B cell (primary cell): Measurements from ENCODE around the gene DAB2IP. TPM values are rescaled to one million over a fixed set of nuclear protein-coding genes. Genes with fewer than 3 reads are reported as not detected.

ENCODE experiments used
- ATAC-seq: fragments of 200-7000 bp; cut with Tn5 transposase; one replicate; pipeline ENCODE4 v1.10.0; 2021; ENCODE audit warnings: low read depth, mild to moderate bottlenecking, moderate number of reproducible peaks, moderate library complexity
- CTCF ChIA-PET: fragments of 350-600 bp; sonication (Branson Sonifier 250); formaldehyde crosslinking; loops from one replicate; lab custom pipeline; 2021; ENCODE audit warnings: antibody characterized with exemption, inconsistent platforms; lab: Charles Lee
- POLR2A ChIA-PET: fragments of 350-600 bp; sonication (Branson Sonifier 250); formaldehyde crosslinking; loops from one replicate; lab custom pipeline; 2021; ENCODE audit warnings: antibody characterized with exemption; lab: Charles Lee
- DNase-seq: peaks from one replicate; pipeline ENCODE4 v3.0.0; 2013
- H2AFZ ChIP-seq: 2 replicates; pipeline ENCODE4 v1.6.1; 2012; ENCODE audit warnings: mild to moderate bottlenecking, low read depth, low read length; ENCODE audit not compliant: insufficient read depth, poor library complexity, severe bottlenecking
- H3K27ac ChIP-seq, 2 donors: 1 replicate in 1 of 2; 2 replicates in 1 of 2; pipeline ENCODE4 v1.5.1; 2012 to 2013; ENCODE audit warnings: low read length in 2 of 2, mild to moderate bottlenecking in 2 of 2, moderate library complexity in 1 of 2
- H3K27me3 ChIP-seq, 4 experiments: fragments of 200-600 bp in 1 of 4; sonication (generic) in 1 of 4; replicated peaks in 1 of 4; 1 replicate in 2 of 4; 2 replicates in 2 of 4; pipeline versions ENCODE4 v1.6.1 to v1.7.0; 2013 to 2016; ENCODE audit warnings: low read length in 3 of 4, mild to moderate bottlenecking in 2 of 4, mixed read lengths in 1 of 4, moderate library complexity in 1 of 4; ENCODE audit not compliant: insufficient read depth in 4 of 4, control insufficient read depth in 3 of 4; ENCODE audit errors: control extremely low read depth in 1 of 4
- H3K36me3 ChIP-seq, 2 experiments: replicated peaks in 1 of 2; 1 replicate in 1 of 2; 2 replicates in 1 of 2; pipeline versions ENCODE4 v1.6.1 to v1.7.1; 2013; ENCODE audit warnings: low read length in 1 of 2; ENCODE audit not compliant: insufficient read depth in 2 of 2, control insufficient read depth in 1 of 2; ENCODE audit errors: control extremely low read depth in 1 of 2, extremely low read depth in 1 of 2
- H3K4me1 ChIP-seq, 2 donors: fragments of 200-600 bp in 1 of 2; sonication (generic) in 1 of 2; 1 replicate in 1 of 2; 2 replicates in 1 of 2; pipeline versions ENCODE4 v1.5.1 to v1.6.1; 2013 to 2017; ENCODE audit warnings: low read length in 2 of 2; ENCODE audit not compliant: control insufficient read depth in 2 of 2, insufficient read depth in 2 of 2
- H3K4me2 ChIP-seq: replicated peaks from 2 replicates; pipeline ENCODE3; 2012; ENCODE audit warnings: mild to moderate bottlenecking, low read depth, low read length; ENCODE audit not compliant: poor library complexity, severe bottlenecking
- H3K4me3 ChIP-seq, 5 experiments: fragments of 200-600 bp in 1 of 5; sonication (generic) in 1 of 5; 1 replicate in 3 of 5; 2 replicates in 2 of 5; pipeline versions ENCODE4 v1.5.1 to v1.7.0; 2011 to 2016; ENCODE audit warnings: low read length in 4 of 5, mild to moderate bottlenecking in 4 of 5, low read depth in 2 of 5, control low read depth in 1 of 5, moderate library complexity in 1 of 5; ENCODE audit not compliant: insufficient read depth in 1 of 5; ENCODE audit errors: control extremely low read depth in 1 of 5, extremely low read depth in 1 of 5
- H3K79me2 ChIP-seq: fragments of 200-600 bp; sonication (generic); one replicate; pipeline ENCODE4 v1.6.0; 2016; ENCODE audit warnings: low read length; ENCODE audit not compliant: control insufficient read depth, insufficient read depth
- H3K9ac ChIP-seq: fragments of 200-600 bp; sonication (generic); 2 replicates; pipeline ENCODE4 v1.6.1; 2017; ENCODE audit warnings: mild to moderate bottlenecking, low read length, moderate library complexity
- H3K9me3 ChIP-seq, 3 donors: one replicate each; pipeline versions ENCODE4 v1.6.1 to v1.7.1; 2013; ENCODE audit warnings: low read length in 2 of 3; ENCODE audit not compliant: control insufficient read depth in 2 of 3, insufficient read depth in 1 of 3; ENCODE audit errors: control extremely low read depth in 1 of 3
- H4K20me1 ChIP-seq: 2 replicates; pipeline ENCODE4 v1.6.0; 2012; ENCODE audit warnings: mild to moderate bottlenecking, low read length; ENCODE audit not compliant: insufficient read depth, control insufficient read depth, poor library complexity, severe bottlenecking
- H3K27ac Mint-ChIP-seq: one replicate; pipeline ENCODE4 v1.8.0; 2021; ENCODE audit warnings: mixed read lengths
- H3K27me3 Mint-ChIP-seq: one replicate; pipeline ENCODE4 v1.8.0; 2021; ENCODE audit warnings: mixed read lengths
- H3K4me1 Mint-ChIP-seq: one replicate; pipeline ENCODE4 v1.8.0; 2021; ENCODE audit warnings: mixed read lengths
- H3K4me3 Mint-ChIP-seq: one replicate; pipeline ENCODE4 v1.8.0; 2021; ENCODE audit warnings: mixed read lengths
- H3K9me3 Mint-ChIP-seq: one replicate; pipeline ENCODE4 v1.8.0; 2022; ENCODE audit warnings: mixed read lengths; ENCODE audit not compliant: insufficient read depth
- EZH2 ChIP-seq: IDR thresholded peaks from 2 replicates; pipeline ENCODE4 v1.6.1; 2012; ENCODE audit warnings: borderline replicate concordance, low read depth, mild to moderate bottlenecking, moderate library complexity, low read length; ENCODE audit not compliant: insufficient read depth, poor library complexity, severe bottlenecking
- WGBS: methylation state at CpG from one replicate; pipeline ENCODE4 v1.1.5; 2013; ENCODE audit warnings: missing lambda C conversion rate; ENCODE audit not compliant: insufficient coverage; 5-methylcytosine and 5-hydroxymethylcytosine counted together
- intact Hi-C: fragments of 100-400 bp; cut with micrococcal nuclease; formaldehyde crosslinking; loops from one replicate; pipeline ENCODE4 v1.10.0; 2022
- polyA plus RNA-seq: library from polyadenylated mRNA; depleted of rRNA; stranded (reverse); fragments of >200 nt; gene quantifications from 2 replicates; pipeline ENCODE4 v1.2.3, GENCODE V29; 2012
- total RNA-seq, 2 donors: library from RNA; stranded (reverse); fragments of 120-200 nt in 1 of 2; gene quantifications; 1 replicate in 1 of 2; 2 replicates in 1 of 2; pipeline versions ENCODE4 v1.2.3 to v1.2.4, GENCODE V29; 2013 to 2022
- TF ChIP-seq, protein P1 (sequence below): fragments of 200-600 bp; IDR thresholded peaks from one replicate; pipeline ENCODE4 v1.8.0; 2022; ENCODE audit warnings: antibody characterized with exemption, mild to moderate bottlenecking

DAB2IP gene
- total and polyA plus RNA-seq, 2 donors (not counting 1 experiment from before 2014, with no cell fraction given), result 1.1 to 3.9 TPM

GRCh38 chr9:121625590-121625989 is 25.8 kb upstream of the DAB2IP start:
- Histone ChIP-seq H3K9me3 (peaks cover 0 to 2% (median 0%) of the 10 kb centered on the region in 3 donors), H3K27ac (no peak overlapping the region), H3K79me2 (no peaks in the 10 kb centered on the region), H3K27me3 (peaks cover 0 to 4% (median 0%) of the 10 kb centered on the region in 4 experiments), H4K20me1 (no peaks in the 10 kb centered on the region), H3K36me3 (no peaks in the 10 kb centered on the region), H2AFZ (no peak overlapping the region), H3K4me1 (no peaks in the 10 kb centered on the region), H3K4me2 (no peak overlapping the region), H3K9ac (no peak overlapping the region), H3K4me3 (no peak overlapping the region)
- no peak for TF ChIP-seq EZH2
- peaks cover 23% of the 10 kb centered on the region for H3K27me3 Mint-ChIP-seq
- no peak overlapping the region for H3K27ac Mint-ChIP-seq
- no peak for DNase-seq
- ChIA-PET CTCF (no interaction called here), POLR2A (no interaction called here)
- no peak overlapping the region for H3K4me3 Mint-ChIP-seq
- no peak for ATAC-seq
- no peaks in the 10 kb centered on the region for H3K9me3 Mint-ChIP-seq
- H3K4me1 Mint-ChIP-seq, result peaks cover 2% of the 10 kb centered on the region
- intact Hi-C loops, result no loop called here
- WGBS, result 100% methylated on average over 3 of the region's 3 CpGs

GRCh38 chr9:121626012-121626411 is 25.4 kb upstream of the DAB2IP start:
- ChIA-PET CTCF (no interaction called here), POLR2A (interaction anchor here (0.6 kb wide), 1 partner anchor 11 kb away, joined by 3 read pairs; no protein-coding TSS in a partner anchor)
- peaks cover 0 to 2% (median 0%) of the 10 kb centered on the region in 3 donors for H3K9me3 ChIP-seq
- WGBS, result 84% methylated on average over 4 of the region's 4 CpGs
- Mint-ChIP-seq H3K27ac (no peak overlapping the region), H3K27me3 (peaks cover 20% of the 10 kb centered on the region), H3K4me1 (peaks cover under 1% of the 10 kb centered on the region), H3K9me3 (no peaks in the 10 kb centered on the region), H3K4me3 (no peak overlapping the region)
- no peak overlapping the region for H3K4me2 ChIP-seq
- H4K20me1 ChIP-seq, result no peaks in the 10 kb centered on the region
- no peaks in the 10 kb centered on the region for H3K4me1 ChIP-seq
- intact Hi-C loops, result no loop called here
- H3K27me3 ChIP-seq, result peaks cover 0 to 6% (median 0%) of the 10 kb centered on the region in 4 experiments
- DNase-seq (no peak), ATAC-seq (no peak)
- no peak overlapping the region for H3K27ac ChIP-seq
- H3K36me3 ChIP-seq, result no peaks in the 10 kb centered on the region
- no peak overlapping the region for H2AFZ ChIP-seq
- no peak for TF ChIP-seq EZH2
- TF ChIP-seq, protein P1, sequence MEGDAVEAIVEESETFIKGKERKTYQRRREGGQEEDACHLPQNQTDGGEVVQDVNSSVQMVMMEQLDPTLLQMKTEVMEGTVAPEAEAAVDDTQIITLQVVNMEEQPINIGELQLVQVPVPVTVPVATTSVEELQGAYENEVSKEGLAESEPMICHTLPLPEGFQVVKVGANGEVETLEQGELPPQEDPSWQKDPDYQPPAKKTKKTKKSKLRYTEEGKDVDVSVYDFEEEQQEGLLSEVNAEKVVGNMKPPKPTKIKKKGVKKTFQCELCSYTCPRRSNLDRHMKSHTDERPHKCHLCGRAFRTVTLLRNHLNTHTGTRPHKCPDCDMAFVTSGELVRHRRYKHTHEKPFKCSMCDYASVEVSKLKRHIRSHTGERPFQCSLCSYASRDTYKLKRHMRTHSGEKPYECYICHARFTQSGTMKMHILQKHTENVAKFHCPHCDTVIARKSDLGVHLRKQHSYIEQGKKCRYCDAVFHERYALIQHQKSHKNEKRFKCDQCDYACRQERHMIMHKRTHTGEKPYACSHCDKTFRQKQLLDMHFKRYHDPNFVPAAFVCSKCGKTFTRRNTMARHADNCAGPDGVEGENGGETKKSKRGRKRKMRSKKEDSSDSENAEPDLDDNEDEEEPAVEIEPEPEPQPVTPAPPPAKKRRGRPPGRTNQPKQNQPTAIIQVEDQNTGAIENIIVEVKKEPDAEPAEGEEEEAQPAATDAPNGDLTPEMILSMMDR, result no peak
- H3K79me2 ChIP-seq, result no peaks in the 10 kb centered on the region
- no peak overlapping the region for H3K4me3 ChIP-seq
- H3K9ac ChIP-seq, result no peak overlapping the region
